ENCODE measurements around the gene EPM2A.

DNA sequence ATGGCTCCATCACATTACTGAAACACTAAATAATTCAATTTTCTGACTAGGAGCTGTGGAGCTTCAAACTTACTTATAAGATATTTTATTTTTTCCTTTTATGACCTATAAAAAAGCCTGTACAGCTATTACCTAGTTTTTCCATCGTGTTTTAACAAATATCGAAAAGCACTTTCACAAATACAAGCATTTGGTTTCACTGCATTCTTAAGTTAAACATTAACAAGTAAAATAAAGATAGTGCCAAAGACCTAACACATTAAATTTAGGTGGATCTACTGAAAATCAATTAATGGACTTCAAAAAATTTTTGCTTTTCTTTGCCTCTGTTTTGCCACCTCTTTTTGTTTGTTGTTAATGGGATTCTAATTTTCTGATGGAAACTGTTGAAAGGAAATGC lies 83.3 kb downstream of the EPM2A start:
- TF ChIP-seq, protein P1, sequence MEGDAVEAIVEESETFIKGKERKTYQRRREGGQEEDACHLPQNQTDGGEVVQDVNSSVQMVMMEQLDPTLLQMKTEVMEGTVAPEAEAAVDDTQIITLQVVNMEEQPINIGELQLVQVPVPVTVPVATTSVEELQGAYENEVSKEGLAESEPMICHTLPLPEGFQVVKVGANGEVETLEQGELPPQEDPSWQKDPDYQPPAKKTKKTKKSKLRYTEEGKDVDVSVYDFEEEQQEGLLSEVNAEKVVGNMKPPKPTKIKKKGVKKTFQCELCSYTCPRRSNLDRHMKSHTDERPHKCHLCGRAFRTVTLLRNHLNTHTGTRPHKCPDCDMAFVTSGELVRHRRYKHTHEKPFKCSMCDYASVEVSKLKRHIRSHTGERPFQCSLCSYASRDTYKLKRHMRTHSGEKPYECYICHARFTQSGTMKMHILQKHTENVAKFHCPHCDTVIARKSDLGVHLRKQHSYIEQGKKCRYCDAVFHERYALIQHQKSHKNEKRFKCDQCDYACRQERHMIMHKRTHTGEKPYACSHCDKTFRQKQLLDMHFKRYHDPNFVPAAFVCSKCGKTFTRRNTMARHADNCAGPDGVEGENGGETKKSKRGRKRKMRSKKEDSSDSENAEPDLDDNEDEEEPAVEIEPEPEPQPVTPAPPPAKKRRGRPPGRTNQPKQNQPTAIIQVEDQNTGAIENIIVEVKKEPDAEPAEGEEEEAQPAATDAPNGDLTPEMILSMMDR (IDR thresholded peaks at IDR 0.05) = no peak
- TF ChIP-seq POLR2A (IDR thresholded peaks at IDR 0.05) = no peak
